Nephron progenitor cell (in vitro differentiated cells): ENCODE data around the gene RCOR2.

Source experiments
- DNase-seq: peaks from one replicate; pipeline ENCODE4 v3.0.0; 2021
- H3K27ac Mint-ChIP-seq: 2 replicates; pipeline ENCODE4 v1.8.0; 2021; ENCODE audit warnings: mild to moderate bottlenecking, moderate library complexity, mixed read lengths
- H3K27me3 Mint-ChIP-seq: 2 replicates; pipeline ENCODE4 v1.8.0; 2021; ENCODE audit warnings: mild to moderate bottlenecking, low read depth, mixed read lengths; ENCODE audit not compliant: poor library complexity
- H3K36me3 Mint-ChIP-seq: 2 replicates; pipeline ENCODE4 v1.8.0; 2021; ENCODE audit warnings: low read depth, mixed read lengths
- H3K4me1 Mint-ChIP-seq: 2 replicates; pipeline ENCODE4 v1.8.0; 2021; ENCODE audit warnings: mixed read lengths
- H3K4me3 Mint-ChIP-seq: 2 replicates; pipeline ENCODE4 v1.8.0; 2021; ENCODE audit warnings: mild to moderate bottlenecking, moderate library complexity, mixed read lengths
- H3K9me3 Mint-ChIP-seq: 2 replicates; pipeline ENCODE4 v1.8.0; 2021; ENCODE audit warnings: mild to moderate bottlenecking, moderate library complexity, mixed read lengths
- TF ChIP-seq, protein P1 (sequence below): fragments of 200-600 bp; sonication (generic); IDR thresholded peaks from 2 replicates; pipeline ENCODE4 v1.5.0; 2021; ENCODE audit warnings: antibody characterized with exemption

Gene RCOR2

DNA sequence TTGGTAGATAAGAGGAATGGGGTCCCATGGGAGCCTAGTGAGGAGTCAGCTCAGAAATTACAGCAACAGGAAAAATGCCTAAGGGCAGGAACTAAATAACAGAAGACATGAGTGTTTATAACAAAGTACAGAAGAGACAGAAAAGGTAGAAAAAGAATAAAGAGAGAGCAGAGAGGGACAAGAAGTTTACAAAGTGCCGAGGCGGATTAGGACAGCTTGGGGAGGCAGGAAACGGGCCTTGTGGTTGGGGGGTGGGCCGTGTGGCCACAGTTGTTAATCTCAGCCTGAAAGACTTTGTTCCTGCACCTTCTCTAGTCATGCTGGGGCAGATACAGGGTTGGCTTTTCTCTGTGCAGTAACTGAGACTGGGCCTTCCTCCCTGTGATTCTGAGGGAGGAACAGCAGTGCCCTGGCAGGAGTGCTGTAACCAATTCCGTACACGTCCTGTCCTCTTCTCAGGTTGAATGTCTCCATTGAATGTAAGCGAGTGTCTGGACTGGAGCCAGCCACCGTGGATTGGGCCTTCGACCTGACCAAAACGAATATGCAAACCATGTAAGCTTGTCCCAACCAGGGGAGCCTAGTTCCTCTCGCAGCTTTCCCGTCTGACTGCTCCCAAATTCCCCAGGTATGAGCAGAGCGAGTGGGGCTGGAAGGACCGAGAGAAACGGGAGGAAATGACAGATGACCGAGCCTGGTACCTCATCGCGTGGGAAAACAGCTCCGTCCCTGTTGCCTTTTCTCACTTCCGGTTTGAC, 35.0 kb upstream of the RCOR2 start:
- H3K4me3 Mint-ChIP-seq = no peak overlapping the region
- no peaks in the 10 kb centered on the region for H3K27me3 Mint-ChIP-seq
- TF ChIP-seq, protein P1, sequence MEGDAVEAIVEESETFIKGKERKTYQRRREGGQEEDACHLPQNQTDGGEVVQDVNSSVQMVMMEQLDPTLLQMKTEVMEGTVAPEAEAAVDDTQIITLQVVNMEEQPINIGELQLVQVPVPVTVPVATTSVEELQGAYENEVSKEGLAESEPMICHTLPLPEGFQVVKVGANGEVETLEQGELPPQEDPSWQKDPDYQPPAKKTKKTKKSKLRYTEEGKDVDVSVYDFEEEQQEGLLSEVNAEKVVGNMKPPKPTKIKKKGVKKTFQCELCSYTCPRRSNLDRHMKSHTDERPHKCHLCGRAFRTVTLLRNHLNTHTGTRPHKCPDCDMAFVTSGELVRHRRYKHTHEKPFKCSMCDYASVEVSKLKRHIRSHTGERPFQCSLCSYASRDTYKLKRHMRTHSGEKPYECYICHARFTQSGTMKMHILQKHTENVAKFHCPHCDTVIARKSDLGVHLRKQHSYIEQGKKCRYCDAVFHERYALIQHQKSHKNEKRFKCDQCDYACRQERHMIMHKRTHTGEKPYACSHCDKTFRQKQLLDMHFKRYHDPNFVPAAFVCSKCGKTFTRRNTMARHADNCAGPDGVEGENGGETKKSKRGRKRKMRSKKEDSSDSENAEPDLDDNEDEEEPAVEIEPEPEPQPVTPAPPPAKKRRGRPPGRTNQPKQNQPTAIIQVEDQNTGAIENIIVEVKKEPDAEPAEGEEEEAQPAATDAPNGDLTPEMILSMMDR = no peak
- peak overlapping the region; percentile 79 for H3K27ac Mint-ChIP-seq
- DNase-seq = no peak
- peaks cover 5% of the 10 kb centered on the region for H3K4me1 Mint-ChIP-seq
- H3K9me3 Mint-ChIP-seq = no peaks in the 10 kb centered on the region
- peaks cover 66% of the 10 kb centered on the region for H3K36me3 Mint-ChIP-seq

DNA sequence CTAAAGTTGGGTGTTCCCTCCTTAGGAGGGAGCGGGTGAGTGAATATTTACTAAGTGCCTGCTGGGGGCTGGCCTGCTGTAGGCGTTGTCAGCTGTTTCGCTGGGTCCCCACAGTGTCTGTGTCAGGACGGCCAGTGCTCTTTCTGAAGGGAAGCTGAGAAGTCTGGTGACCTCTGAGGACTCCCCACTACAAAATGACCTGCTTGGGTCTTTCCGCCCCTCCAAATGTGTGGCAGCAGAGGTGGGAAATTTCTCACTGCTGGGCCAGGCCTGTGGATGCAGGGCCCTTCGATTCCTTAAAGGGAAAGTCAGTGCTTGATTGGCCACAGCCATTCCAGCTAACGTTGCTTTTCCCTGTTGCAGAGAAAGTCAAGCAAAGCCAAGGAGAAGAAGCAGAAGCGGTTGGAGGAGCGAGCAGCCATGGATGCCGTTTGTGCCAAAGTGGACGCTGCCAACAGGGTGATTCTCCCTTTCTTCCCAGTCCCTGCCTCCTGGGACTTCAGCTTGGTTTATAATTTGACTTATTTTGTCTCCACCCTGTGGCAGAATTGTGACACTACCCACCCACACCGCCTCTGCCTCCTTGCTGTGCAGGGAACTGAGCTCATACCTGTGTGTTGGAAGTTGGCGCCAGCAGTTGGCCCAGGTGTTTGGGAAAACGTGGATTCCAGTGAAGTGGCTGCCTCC, 28.7 kb upstream of the RCOR2 start:
- TF ChIP-seq, protein P1 = peak; percentile 63
- DNase-seq = peak; percentile 61
- no peak overlapping the region for H3K4me3 Mint-ChIP-seq

GRCh38 chr11:63944987-63945386, 28.0 kb upstream of the RCOR2 start:
- Mint-ChIP-seq H3K27me3 (peaks cover 7% of the 10 kb centered on the region), H3K9me3 (no peaks in the 10 kb centered on the region), H3K4me1 (peaks cover 60% of the 10 kb centered on the region), H3K4me3 (no peak overlapping the region), H3K27ac (peak overlapping the region; percentile 83), H3K36me3 (peaks cover 24% of the 10 kb centered on the region)
- DNase-seq = no peak
- TF ChIP-seq, protein P1 = no peak

More for the DNA sequence above, 28.7 kb upstream of the RCOR2 start:
- Mint-ChIP-seq H3K4me1 (peaks cover 56% of the 10 kb centered on the region), H3K36me3 (peaks cover 25% of the 10 kb centered on the region), H3K9me3 (no peaks in the 10 kb centered on the region), H3K27ac (peak overlapping the region; percentile 81), H3K27me3 (peaks cover 7% of the 10 kb centered on the region)

DNA sequence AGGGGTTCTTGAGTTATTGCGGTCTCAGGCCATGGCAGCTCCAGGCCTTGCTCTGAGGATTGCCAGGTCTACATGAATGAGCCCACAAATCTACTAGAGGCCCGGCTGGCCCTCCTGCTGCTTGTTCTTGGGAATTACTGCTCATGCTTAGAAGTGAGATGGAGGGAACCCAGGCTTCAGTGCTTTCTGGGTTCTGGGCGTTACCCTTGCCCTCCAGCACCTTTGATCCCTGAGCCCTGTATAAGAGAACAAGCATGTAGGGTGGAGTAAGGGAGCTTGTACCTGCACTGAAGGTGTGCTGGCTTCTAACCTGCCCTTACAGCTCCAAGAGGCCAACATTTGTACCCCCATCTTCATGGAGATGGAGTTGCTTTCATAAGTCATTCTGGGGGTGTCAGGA, 25.8 kb upstream of the RCOR2 start:
- TF ChIP-seq, protein P1 = no peak
- Mint-ChIP-seq H3K4me3 (no peak overlapping the region), H3K36me3 (peaks cover 10% of the 10 kb centered on the region), H3K4me1 (peaks cover 73% of the 10 kb centered on the region), H3K27ac (no peak overlapping the region), H3K27me3 (peaks cover 7% of the 10 kb centered on the region), H3K9me3 (no peaks in the 10 kb centered on the region)
- no peak for DNase-seq

- Mint-ChIP-seq H3K36me3 (peaks cover 4% of the 10 kb centered on the region), H3K27me3 (peaks cover 7% of the 10 kb centered on the region), H3K4me1 (peaks cover 80% of the 10 kb centered on the region), H3K4me3 (peak overlapping the region; percentile 89), H3K27ac (peak overlapping the region; percentile 86), H3K9me3 (no peaks in the 10 kb centered on the region)
- TF ChIP-seq, protein P1 = no peak
- DNase-seq = no peak
These were observed 24.9 kb upstream of the RCOR2 start for GRCh38 chr11:63941901-63942300.
